LNCaP clone FGC (cell line): ENCODE data around the gene HDAC8.

Experiments used
- DNase-seq: peaks from one replicate; pipeline ENCODE4 v3.0.0-alpha.2; 2011; ENCODE audit warnings: low read depth
- H3K4me3 ChIP-seq: 2 replicates; pipeline ENCODE4 v1.5.1; 2011; ENCODE audit warnings: mild to moderate bottlenecking, low read depth, low read length, control low read depth
- CTCF ChIP-seq: IDR thresholded peaks from 2 replicates; pipeline ENCODE4 v1.5.1; 2012; ENCODE audit warnings: mild to moderate bottlenecking; ENCODE audit not compliant: control insufficient read depth, insufficient read depth; ENCODE audit errors: extremely low read depth

HDAC8 gene

GRCh38 chrX:72475338-72475737 lies 97.3 kb downstream of the HDAC8 start:
- no peak overlapping the region for H3K4me3 ChIP-seq
- TF ChIP-seq CTCF, result no peak
- DNase-seq, result no peak

DNA sequence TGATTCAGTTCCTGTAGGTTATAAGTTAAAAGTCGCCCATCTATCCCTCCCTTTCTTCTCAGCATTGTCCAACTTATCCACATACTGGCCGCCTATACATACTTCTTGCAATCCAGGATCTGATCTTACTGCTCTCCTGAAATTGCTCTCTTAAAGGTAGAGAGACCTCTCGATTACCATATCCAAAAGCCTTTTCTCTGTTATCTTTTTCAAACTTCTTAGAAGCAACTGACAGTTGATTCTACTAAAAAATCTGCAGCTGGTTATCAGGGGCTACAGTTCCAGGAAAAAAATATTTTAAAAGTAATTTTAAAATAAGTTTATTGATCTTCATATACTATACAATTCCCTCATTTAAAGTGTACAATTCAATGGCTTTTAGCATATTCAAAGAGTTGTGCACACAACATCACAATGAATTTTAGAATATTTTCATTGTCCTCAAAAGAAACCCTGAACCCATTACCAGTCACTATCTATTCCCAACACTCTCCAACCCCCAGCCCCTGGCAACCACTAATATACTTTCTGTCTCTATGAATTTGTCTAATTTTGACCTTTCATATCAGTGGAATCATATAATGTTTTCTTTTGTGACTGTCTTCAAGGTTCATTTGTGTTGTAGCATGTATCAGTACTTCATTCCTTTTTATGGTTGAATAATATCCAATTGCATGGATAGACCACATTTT lies 102.0 kb downstream of the HDAC8 start:
- no peak for DNase-seq
- TF ChIP-seq CTCF, result no peak
- no peak overlapping the region for H3K4me3 ChIP-seq

DNA sequence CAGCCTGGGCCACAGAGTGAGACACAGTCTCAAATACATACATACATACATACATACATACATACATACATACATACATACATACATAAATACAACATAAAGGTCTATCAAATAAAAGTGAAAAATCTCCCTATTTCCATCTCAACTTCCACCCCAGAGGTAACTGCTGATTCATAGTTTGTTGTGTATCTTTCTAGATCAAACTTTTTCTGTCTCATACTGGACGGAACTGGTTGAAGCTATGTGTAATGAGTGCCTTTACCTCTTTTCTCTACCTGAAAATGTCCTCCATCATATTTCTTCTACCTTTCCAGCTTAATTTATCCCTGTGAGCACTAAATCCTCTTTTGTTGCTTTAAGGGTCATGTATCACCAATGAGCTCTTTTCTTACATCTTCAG lies 102.5 kb downstream of the HDAC8 start:
- H3K4me3 ChIP-seq, result no peak overlapping the region
- TF ChIP-seq CTCF, result no peak
- no peak for DNase-seq

DNA sequence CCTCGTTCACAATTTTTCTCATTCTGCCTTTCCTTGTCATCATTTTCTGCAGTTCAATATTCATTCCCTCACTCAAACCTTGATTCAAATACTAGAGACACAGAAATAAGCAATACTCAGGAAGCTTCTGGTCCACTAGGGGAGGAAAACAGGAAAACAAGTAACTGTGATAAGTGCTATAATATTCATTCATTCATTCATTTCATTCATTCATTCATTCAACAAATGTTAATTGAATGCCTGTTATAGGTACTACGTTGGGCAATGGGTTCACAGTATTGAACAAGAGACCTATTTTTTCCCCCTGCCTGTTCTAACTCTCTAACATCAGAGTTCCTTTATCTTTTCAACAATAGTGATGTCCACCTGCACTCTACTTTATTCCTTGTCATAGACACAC lies 104.0 kb downstream of the HDAC8 start:
- no peak for DNase-seq
- TF ChIP-seq CTCF, result no peak

GRCh38 chrX:72467135-72467534 lies 105.5 kb downstream of the HDAC8 start:
- no peak overlapping the region for H3K4me3 ChIP-seq
- no peak for TF ChIP-seq CTCF
- no peak for DNase-seq

More for the DNA sequence above, 104.0 kb downstream of the HDAC8 start:
- no peak overlapping the region for H3K4me3 ChIP-seq

- TF ChIP-seq CTCF, result no peak
- no peak overlapping the region for H3K4me3 ChIP-seq
- no peak for DNase-seq
Measured at GRCh38 chrX:72466493-72466892, 106.2 kb downstream of the HDAC8 start.

GRCh38 chrX:72465889-72466288 lies 106.8 kb downstream of the HDAC8 start:
- no peak for DNase-seq
- TF ChIP-seq CTCF, result no peak
- H3K4me3 ChIP-seq, result no peak overlapping the region
